HCT116 (cell line): ENCODE measurements around the gene MYRFL. TPM values are rescaled to one million over a fixed set of nuclear protein-coding genes. Genes with fewer than 3 reads are reported as not detected.

ENCODE experiments used
- ATAC-seq: fragments of 200-7000 bp; cut with Tn5 transposase; 2 replicates; pipeline ENCODE4 v1.9.1; 2020; ENCODE audit warnings: mild to moderate bottlenecking, moderate library complexity
- BruUV-seq: library from RNA; stranded (reverse); fragments of 400-500 nt; replicated peaks from 2 replicates; lab custom pipeline; 2021; lab: Mats Ljungman, UMichigan
- CTCF ChIA-PET: fragments of 300-600 bp; sonication (Branson Sonifier 250); formaldehyde crosslinking; loops from one replicate; lab custom pipeline; 2021; ENCODE audit warnings: antibody characterized with exemption; lab: Charles Lee
- POLR2A ChIA-PET: fragments of 300-600, 350-600 bp; sonication (Branson Sonifier 250); formaldehyde crosslinking; loops from one replicate; lab custom pipeline; 2021; ENCODE audit warnings: antibody characterized with exemption; lab: Charles Lee
- RAD21 ChIA-PET, 2 experiments: fragments of 300-600 bp; sonication (Branson Sonifier 250); formaldehyde crosslinking; loops; one replicate each; lab custom pipeline; 2023; ENCODE audit warnings: low total read pairs in 2 of 2; ENCODE audit not compliant: uncharacterized antibody in 2 of 2, unreplicated experiment in 2 of 2, low non-redundant PET in 1 of 2; lab: Charles Lee
- DNase-seq: peaks from one replicate; pipeline ENCODE4 v3.0.0-alpha.2; 2010; ENCODE audit warnings: low read depth, low spot score
- H2AFZ ChIP-seq: fragments of 200-600 bp; shearing (Covaris generic), sonication (generic); 2 replicates; pipeline ENCODE4 v1.6.1; 2017; ENCODE audit warnings: low read depth, mixed run types, mixed read lengths, antibody characterized with exemption, low read length; ENCODE audit not compliant: poor library complexity, severe bottlenecking
- H3K27ac ChIP-seq: 2 replicates; pipeline ENCODE4 v1.5.1; 2012; ENCODE audit warnings: low read depth, low read length
- H3K27me3 ChIP-seq: fragments of 200-600 bp; sonication (generic); 2 replicates; pipeline ENCODE4 v1.6.1; 2016; ENCODE audit warnings: mixed run types, low read length, mixed read lengths; ENCODE audit not compliant: insufficient read depth
- H3K36me3 ChIP-seq, 2 experiments: fragments of 200-500 bp in 1 of 2; fragments of 200-600 bp in 1 of 2; sonication (Bioruptor generic) in 1 of 2; sonication (generic) in 1 of 2; 2 replicates each; pipeline versions ENCODE4 v1.5.1 to v1.6.1; 2014 to 2016; ENCODE audit warnings: low read length in 2 of 2, inconsistent platforms in 1 of 2, mixed read lengths in 1 of 2, mixed run types in 1 of 2; ENCODE audit not compliant: insufficient read depth in 2 of 2, control insufficient read depth in 1 of 2
- H3K4me1 ChIP-seq, 2 experiments: fragments of 200-600 bp in 1 of 2; sonication (generic) in 1 of 2; 2 replicates each; pipeline versions ENCODE4 v1.5.1 to v1.6.1; 2012 to 2017; ENCODE audit warnings: low read length in 2 of 2, inconsistent platforms in 1 of 2, mild to moderate bottlenecking in 1 of 2, mixed read lengths in 1 of 2, mixed run types in 1 of 2, moderate library complexity in 1 of 2; ENCODE audit not compliant: insufficient read depth in 2 of 2, control insufficient read depth in 1 of 2
- H3K4me2 ChIP-seq: fragments of 200-600 bp; sonication (generic); 2 replicates; pipeline ENCODE4 v1.6.1; 2017; ENCODE audit warnings: mixed run types, low read length, mixed read lengths
- H3K4me3 ChIP-seq, 2 experiments: fragments of 200-600 bp in 1 of 2; sonication (generic) in 1 of 2; replicated peaks in 1 of 2; 2 replicates each; pipeline ENCODE4 v1.5.1; 2011 to 2016; ENCODE audit warnings: low read length in 2 of 2, control low read depth in 1 of 2, low read depth in 1 of 2, mild to moderate bottlenecking in 1 of 2, mixed read lengths in 1 of 2, mixed run types in 1 of 2
- H3K79me2 ChIP-seq: fragments of 200-600 bp; sonication (generic); 2 replicates; pipeline ENCODE4 v1.6.1; 2017; ENCODE audit warnings: mild to moderate bottlenecking, mixed run types, low read length, moderate library complexity, mixed read lengths; ENCODE audit not compliant: insufficient read depth
- H3K9ac ChIP-seq: fragments of 200-600 bp; sonication (generic); 2 replicates; pipeline ENCODE4 v1.6.1; 2016; ENCODE audit warnings: low read length, mixed read lengths
- H3K9me2 ChIP-seq: fragments of 200-600 bp; sonication (generic), shearing (Covaris generic); 2 replicates; pipeline ENCODE4 v1.6.1; 2017; ENCODE audit warnings: mixed run types, mild to moderate bottlenecking, moderate library complexity; ENCODE audit not compliant: insufficient read depth
- H3K9me3 ChIP-seq, 2 experiments: fragments of 200-500 bp in 1 of 2; fragments of 200-600 bp in 1 of 2; sonication (Bioruptor generic) in 1 of 2; sonication (generic) in 1 of 2; 2 replicates each; pipeline ENCODE4 v1.6.1; 2014 to 2017; ENCODE audit warnings: low read length in 2 of 2, mixed read lengths in 2 of 2, inconsistent platforms in 1 of 2, low read depth in 1 of 2, mild to moderate bottlenecking in 1 of 2, mixed run types in 1 of 2, moderate library complexity in 1 of 2; ENCODE audit not compliant: control insufficient read depth in 1 of 2, insufficient read depth in 1 of 2
- H4K20me1 ChIP-seq: fragments of 200-600 bp; sonication (generic), shearing (Covaris generic); 2 replicates; pipeline ENCODE4 v1.6.1; 2017; ENCODE audit warnings: mixed run types, mild to moderate bottlenecking, moderate library complexity; ENCODE audit not compliant: insufficient read depth
- CEBPB ChIP-seq: IDR thresholded peaks from 2 replicates; pipeline ENCODE4 v1.6.1; 2012; ENCODE audit warnings: low read depth
- EGR1 ChIP-seq: IDR thresholded peaks from 2 replicates; pipeline ENCODE4 v1.6.1; 2012; ENCODE audit warnings: low read depth
- ELF1 ChIP-seq: IDR thresholded peaks from 2 replicates; pipeline ENCODE4 v1.6.1; 2012; ENCODE audit warnings: low read depth, borderline replicate concordance
- EZH2 ChIP-seq: fragments of 200-600 bp; sonication (generic); IDR thresholded peaks from 2 replicates; pipeline ENCODE4 v1.6.1; 2017; ENCODE audit warnings: antibody characterized with exemption, mixed run types
- EZH2phosphoT487 ChIP-seq: fragments of 200-600 bp; IDR thresholded peaks from 2 replicates; pipeline ENCODE4 v1.6.1; 2018; ENCODE audit warnings: antibody characterized with exemption, borderline replicate concordance
- FOSL1 ChIP-seq: IDR thresholded peaks from 2 replicates; pipeline ENCODE4 v1.6.1; 2012; ENCODE audit warnings: low read depth
- JUND ChIP-seq: IDR thresholded peaks from 2 replicates; pipeline ENCODE4 v1.6.1; 2012
- MAX ChIP-seq: IDR thresholded peaks from 2 replicates; pipeline ENCODE4 v1.6.1; 2012
- POLR2A ChIP-seq: IDR thresholded peaks from 2 replicates; pipeline ENCODE4 v1.7.0; 2011; ENCODE audit warnings: borderline replicate concordance; ENCODE audit not compliant: insufficient read depth, insufficient read length; ENCODE audit errors: extremely low read depth
- POLR2AphosphoS5 ChIP-seq: IDR thresholded peaks from 2 replicates; pipeline ENCODE4 v1.6.1; 2011; ENCODE audit warnings: mild to moderate bottlenecking, low read depth, low read length, moderate library complexity
- REST ChIP-seq: IDR thresholded peaks from 2 replicates; pipeline ENCODE4 v1.6.1; 2012; ENCODE audit warnings: low read depth
- SIN3A ChIP-seq: IDR thresholded peaks from 2 replicates; pipeline ENCODE4 v1.6.1; 2012; ENCODE audit warnings: low read depth
- SP1 ChIP-seq: IDR thresholded peaks from 2 replicates; pipeline ENCODE4 v1.6.1; 2012; ENCODE audit warnings: low read depth
- SRF ChIP-seq: IDR thresholded peaks from 2 replicates; pipeline ENCODE4 v1.6.1; 2012; ENCODE audit warnings: low read depth
- TCF7L2 ChIP-seq: IDR thresholded peaks from 2 replicates; pipeline ENCODE4 v1.7.0; 2011; ENCODE audit warnings: borderline replicate concordance, inconsistent platforms; ENCODE audit not compliant: insufficient read depth, insufficient read length; ENCODE audit errors: extremely low read depth
- ZFX ChIP-seq: fragments of 450-650 bp; IDR thresholded peaks from 2 replicates; pipeline ENCODE4 v1.6.1; 2017
- ZNF274 ChIP-seq: fragments of 200-500 bp; sonication (Bioruptor generic); IDR thresholded peaks from 2 replicates; pipeline ENCODE4 v1.6.1; 2014; ENCODE audit warnings: mild to moderate bottlenecking, low read depth, low read length, inconsistent platforms
- intact Hi-C: fragments of 100-400 bp; cut with micrococcal nuclease; formaldehyde crosslinking; loops from 2 replicates; pipeline ENCODE4 v1.10.0; 2022
- total RNA-seq: library from RNA; stranded (reverse); gene quantifications from one replicate; pipeline ENCODE4 v1.2.1, GENCODE V29; 2021; ENCODE audit not compliant: unreplicated experiment

The MYRFL gene
- total RNA-seq, 1 experiment from 2014 or later: 0.30 TPM

GRCh38 chr12:69931569-69931968, 106.5 kb downstream of the MYRFL start:
- BruUV-seq: no TSS peak
- no peaks in the 10 kb centered on the region for H4K20me1 ChIP-seq
- ChIA-PET POLR2A (no interaction called here), RAD21 (no interaction called here), CTCF (no interaction called here)
- H3K27ac ChIP-seq: no peak overlapping the region
- no peak overlapping the region for H3K9ac ChIP-seq
- no peak overlapping the region for H3K4me3 ChIP-seq
- TF ChIP-seq SP1: no peak
- no peak for TF ChIP-seq CEBPB
- TF ChIP-seq EZH2phosphoT487: no peak
- no peak for TF ChIP-seq JUND
- TF ChIP-seq EZH2: no peak
- no peak for TF ChIP-seq FOSL1
- TF ChIP-seq POLR2A: no peak
- no peak for TF ChIP-seq ZFX
- TF ChIP-seq TCF7L2: no peak
- H3K4me2 ChIP-seq: no peak overlapping the region
- no peaks in the 10 kb centered on the region for H3K9me3 ChIP-seq
- H3K27me3 ChIP-seq: no peaks in the 10 kb centered on the region
- H3K9me2 ChIP-seq: no peaks in the 10 kb centered on the region
- H2AFZ ChIP-seq: no peak overlapping the region
- H3K79me2 ChIP-seq: no peaks in the 10 kb centered on the region
- DNase-seq: no peak
- H3K36me3 ChIP-seq: no peaks in the 10 kb centered on the region
- H3K4me1 ChIP-seq: peaks cover 3 to 18% of the 10 kb centered on the region in 2 experiments; a peak in 2 of 4 replicates
- intact Hi-C loops: no loop called here
- ATAC-seq: no peak

- no TSS peak for BruUV-seq
- no peak overlapping the region for H3K9ac ChIP-seq
- ChIA-PET POLR2A (no interaction called here), CTCF (no interaction called here), RAD21 (no interaction called here)
- H3K79me2 ChIP-seq: no peaks in the 10 kb centered on the region
- no peaks in the 10 kb centered on the region for H4K20me1 ChIP-seq
- no peak for DNase-seq
- no peaks in the 10 kb centered on the region for H3K9me2 ChIP-seq
- no peak overlapping the region for H3K4me2 ChIP-seq
- no peaks in the 10 kb centered on the region for H3K36me3 ChIP-seq
- H3K27me3 ChIP-seq: no peaks in the 10 kb centered on the region
- TF ChIP-seq POLR2AphosphoS5 (no peak), REST (no peak), EGR1 (no peak), ZFX (no peak), MAX (no peak), CEBPB (no peak), ELF1 (no peak), SRF (no peak), ZNF274 (no peak), TCF7L2 (no peak), SIN3A (no peak)
- ATAC-seq: no peak
- intact Hi-C loops: no loop called here
- H3K4me3 ChIP-seq: no peak overlapping the region
- no peaks in the 10 kb centered on the region for H3K9me3 ChIP-seq
- H3K4me1 ChIP-seq: peaks cover 3 to 18% of the 10 kb centered on the region in 2 experiments; a peak in 2 of 4 replicates
- no peak overlapping the region for H3K27ac ChIP-seq
- H2AFZ ChIP-seq: no peak overlapping the region
These were observed 107.1 kb downstream of the MYRFL start for GRCh38 chr12:69932154-69932553.
